Vagina (tissue), 2 donors: ENCODE results near the gene DACH1.

Experiments
- POLR2A ChIP-seq, 2 donors: fragments of 450-650 bp; IDR thresholded peaks; one replicate each; pipeline ENCODE4 v1.6.1; 2017; ENCODE audit warnings: antibody characterized with exemption in 2 of 2, mild to moderate bottlenecking in 2 of 2, moderate library complexity in 2 of 2
- POLR2AphosphoS5 ChIP-seq, 2 donors: sonication (generic); formaldehyde crosslinking; IDR thresholded peaks; one replicate each; pipeline ENCODE4 v1.9.0; 2017; ENCODE audit warnings: antibody characterized with exemption in 2 of 2, mild to moderate bottlenecking in 2 of 2, low read depth in 1 of 2; ENCODE audit not compliant: insufficient read depth in 1 of 2
- TF ChIP-seq, protein P1 (sequence below), 3 experiments: fragments of 450-650 bp in 2 of 3; fragments of 200-600 bp in 1 of 3; sonication (generic) in 1 of 3; IDR thresholded peaks; one replicate each; pipeline ENCODE4 v1.5.1; 2017 to 2019; ENCODE audit warnings: antibody characterized with exemption in 3 of 3, mild to moderate bottlenecking in 2 of 3, moderate library complexity in 2 of 3

DNA sequence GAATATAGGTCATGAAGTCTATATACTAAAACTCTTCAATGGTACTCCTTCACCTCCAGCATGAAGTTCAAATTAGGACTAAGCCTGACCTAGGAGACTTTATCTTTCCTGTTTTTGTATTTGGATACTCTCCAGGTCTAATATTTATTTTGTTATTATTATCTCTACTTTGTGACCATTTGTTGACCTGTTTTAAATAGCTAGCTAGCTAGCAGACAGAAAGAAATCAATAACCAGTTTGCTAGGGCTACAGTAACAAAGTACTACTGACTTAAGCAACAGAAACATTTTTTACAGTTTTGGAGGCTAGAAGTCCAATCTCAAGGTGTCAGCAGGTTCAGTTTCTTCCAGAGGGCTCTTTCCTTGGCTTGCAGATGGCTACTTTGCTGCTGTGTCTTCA is 15.1 kb upstream of the DACH1 start:
- TF ChIP-seq, protein P1, sequence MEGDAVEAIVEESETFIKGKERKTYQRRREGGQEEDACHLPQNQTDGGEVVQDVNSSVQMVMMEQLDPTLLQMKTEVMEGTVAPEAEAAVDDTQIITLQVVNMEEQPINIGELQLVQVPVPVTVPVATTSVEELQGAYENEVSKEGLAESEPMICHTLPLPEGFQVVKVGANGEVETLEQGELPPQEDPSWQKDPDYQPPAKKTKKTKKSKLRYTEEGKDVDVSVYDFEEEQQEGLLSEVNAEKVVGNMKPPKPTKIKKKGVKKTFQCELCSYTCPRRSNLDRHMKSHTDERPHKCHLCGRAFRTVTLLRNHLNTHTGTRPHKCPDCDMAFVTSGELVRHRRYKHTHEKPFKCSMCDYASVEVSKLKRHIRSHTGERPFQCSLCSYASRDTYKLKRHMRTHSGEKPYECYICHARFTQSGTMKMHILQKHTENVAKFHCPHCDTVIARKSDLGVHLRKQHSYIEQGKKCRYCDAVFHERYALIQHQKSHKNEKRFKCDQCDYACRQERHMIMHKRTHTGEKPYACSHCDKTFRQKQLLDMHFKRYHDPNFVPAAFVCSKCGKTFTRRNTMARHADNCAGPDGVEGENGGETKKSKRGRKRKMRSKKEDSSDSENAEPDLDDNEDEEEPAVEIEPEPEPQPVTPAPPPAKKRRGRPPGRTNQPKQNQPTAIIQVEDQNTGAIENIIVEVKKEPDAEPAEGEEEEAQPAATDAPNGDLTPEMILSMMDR (IDR thresholded peaks at IDR 0.05) = no peak
- no peak for TF ChIP-seq POLR2AphosphoS5 (IDR thresholded peaks at IDR 0.05; ENCODE audit: insufficient read depth in 1 of 2, low read depth in 1 of 2)
- no peak for TF ChIP-seq POLR2A (IDR thresholded peaks at IDR 0.05)
